HEK293 (cell line): Measurements from ENCODE around the gene SDHAF1.

Source experiments
- CTCF ChIA-PET: fragments of 350-600 bp; formaldehyde crosslinking; extraction: SDS; loops from one replicate; lab custom pipeline; 2021; ENCODE audit warnings: antibody characterized with exemption; lab: Yijun Ruan, JAX
- POLR2A ChIA-PET: fragments of 300-600 bp; formaldehyde crosslinking; extraction: SDS; loops from one replicate; lab custom pipeline; 2020; ENCODE audit warnings: antibody characterized with exemption, inconsistent platforms; lab: Yijun Ruan, JAX
- H3K27ac ChIP-seq: fragments of 200-500 bp; sonication (Bioruptor generic); 2 replicates; pipeline ENCODE4 v1.5.1; 2014; ENCODE audit warnings: low read depth, low read length, control low read depth, inconsistent platforms; ENCODE audit errors: extremely low read depth
- H3K36me3 ChIP-seq, 2 experiments: fragments of 200-500 bp in 1 of 2; sonication (Bioruptor generic) in 1 of 2; 1 replicate in 1 of 2; 2 replicates in 1 of 2; pipeline ENCODE4 v1.5.1; 2014 to 2017; ENCODE audit warnings: inconsistent platforms in 2 of 2, low read length in 2 of 2; ENCODE audit not compliant: control insufficient read depth in 2 of 2, insufficient read depth in 1 of 2
- H3K4me1 ChIP-seq: fragments of 200-500 bp; sonication (Bioruptor generic); 2 replicates; pipeline ENCODE4 v1.5.1; 2014; ENCODE audit warnings: mild to moderate bottlenecking, low read length, inconsistent platforms; ENCODE audit not compliant: control insufficient read depth, insufficient read depth
- H3K4me3 ChIP-seq: 2 replicates; pipeline ENCODE4 v1.5.1; 2011; ENCODE audit warnings: low read depth, mild to moderate bottlenecking, control low read depth, low read length, moderate library complexity
- H3K9me3 ChIP-seq: fragments of 200-500 bp; sonication (Bioruptor generic); 2 replicates; pipeline ENCODE4 v1.5.1; 2014; ENCODE audit warnings: low read depth, low read length, inconsistent platforms; ENCODE audit not compliant: control insufficient read depth, insufficient read depth
- MZF1 ChIP-seq: fragments of 450-650 bp; formaldehyde crosslinking; IDR thresholded peaks from 2 replicates; pipeline ENCODE4 v1.5.1; 2017; ENCODE audit warnings: missing biosample characterization, missing genetic modification characterization, borderline replicate concordance
- PRDM1 ChIP-seq: fragments of 450-650 bp; formaldehyde crosslinking; IDR thresholded peaks from 2 replicates; pipeline ENCODE4; 2016; ENCODE audit warnings: missing biosample characterization, missing genetic modification characterization
- RBAK ChIP-seq: fragments of 450-650 bp; formaldehyde crosslinking; IDR thresholded peaks from 2 replicates; pipeline ENCODE4 v1.5.1; 2016; ENCODE audit warnings: missing biosample characterization, missing genetic modification characterization
- YY1 ChIP-seq: fragments of 450-650 bp; formaldehyde crosslinking; IDR thresholded peaks from 2 replicates; pipeline ENCODE4 v1.5.1; 2018; ENCODE audit warnings: missing biosample characterization, missing genetic modification characterization
- ZBTB21 ChIP-seq: fragments of 450-650 bp; formaldehyde crosslinking; IDR thresholded peaks from 2 replicates; pipeline ENCODE4 v1.5.1; 2017; ENCODE audit warnings: missing biosample characterization, missing genetic modification characterization
- ZBTB8A ChIP-seq: fragments of 450-650 bp; formaldehyde crosslinking; IDR thresholded peaks from 2 replicates; pipeline ENCODE4 v1.5.1; 2016; ENCODE audit warnings: missing biosample characterization, missing genetic modification characterization
- ZNF121 ChIP-seq: fragments of 450-650 bp; formaldehyde crosslinking; IDR thresholded peaks from 2 replicates; pipeline ENCODE4 v1.5.1; 2016; ENCODE audit warnings: missing biosample characterization, missing genetic modification characterization
- ZNF16 ChIP-seq: fragments of 450-650 bp; formaldehyde crosslinking; IDR thresholded peaks from 2 replicates; pipeline ENCODE4 v1.5.1; 2016; ENCODE audit warnings: low read depth, missing biosample characterization, missing genetic modification characterization
- ZNF221 ChIP-seq: fragments of 450-650 bp; formaldehyde crosslinking; IDR thresholded peaks from 2 replicates; pipeline ENCODE4 v1.5.1; 2017; ENCODE audit warnings: missing biosample characterization, missing genetic modification characterization, borderline replicate concordance
- ZNF274 ChIP-seq, 2 experiments: fragments of 200-500 bp in 1 of 2; fragments of 450-650 bp in 1 of 2; sonication (Bioruptor generic) in 1 of 2; formaldehyde crosslinking in 1 of 2; IDR thresholded peaks; 2 replicates each; pipeline versions ENCODE4 v1.5.1 to v1.6.1; 2014 to 2016; ENCODE audit warnings: borderline replicate concordance in 1 of 2, inconsistent platforms in 1 of 2, low read length in 1 of 2, missing biosample characterization in 1 of 2, missing genetic modification characterization in 1 of 2
- ZNF335 ChIP-seq: fragments of 450-650 bp; formaldehyde crosslinking; conservative IDR thresholded peaks from 2 replicates; pipeline ENCODE4 v1.5.1; 2016; ENCODE audit warnings: missing biosample characterization, missing genetic modification characterization
- ZNF426 ChIP-seq: fragments of 450-650 bp; formaldehyde crosslinking; IDR thresholded peaks from 2 replicates; pipeline ENCODE4 v1.5.1; 2017; ENCODE audit warnings: missing biosample characterization, missing genetic modification characterization, mild to moderate bottlenecking, inconsistent platforms, moderate library complexity
- ZNF549 ChIP-seq: fragments of 450-650 bp; IDR thresholded peaks from 2 replicates; pipeline ENCODE4 v1.5.1; 2018; ENCODE audit warnings: missing biosample characterization, missing genetic modification characterization, mild to moderate bottlenecking, inconsistent platforms, moderate library complexity
- ZNF555 ChIP-seq: fragments of 450-650 bp; formaldehyde crosslinking; conservative IDR thresholded peaks from 2 replicates; pipeline ENCODE4 v1.5.1; 2017; ENCODE audit warnings: missing biosample characterization, mild to moderate bottlenecking, missing genetic modification characterization, inconsistent platforms
- ZNF664 ChIP-seq: fragments of 450-650 bp; formaldehyde crosslinking; IDR thresholded peaks from 2 replicates; pipeline ENCODE4 v1.5.1; 2016; ENCODE audit warnings: missing biosample characterization, missing genetic modification characterization
- ZNF843 ChIP-seq: fragments of 450-650 bp; formaldehyde crosslinking; IDR thresholded peaks from 2 replicates; pipeline ENCODE4 v1.5.1; 2016; ENCODE audit warnings: missing biosample characterization, missing genetic modification characterization
- TF ChIP-seq, protein P1 (sequence below): fragments of 450-650 bp; formaldehyde crosslinking; IDR thresholded peaks from 2 replicates; pipeline ENCODE4 v1.5.1; 2016; ENCODE audit warnings: missing biosample characterization, missing genetic modification characterization
- TF ChIP-seq, protein P2 (sequence below): fragments of 450-650 bp; formaldehyde crosslinking; IDR thresholded peaks from 2 replicates; pipeline ENCODE4 v1.5.1; 2017; ENCODE audit warnings: missing biosample characterization, missing genetic modification characterization
- TF ChIP-seq, protein P3 (sequence below): fragments of 450-650 bp; formaldehyde crosslinking; IDR thresholded peaks from 2 replicates; pipeline ENCODE4 v1.5.1; 2016; ENCODE audit warnings: missing biosample characterization, missing genetic modification characterization
- TF ChIP-seq, protein P4 (sequence below): fragments of 450-650 bp; formaldehyde crosslinking; IDR thresholded peaks from 2 replicates; pipeline ENCODE4 v1.5.1; 2016; ENCODE audit warnings: missing biosample characterization, missing genetic modification characterization
- TF ChIP-seq, protein P5 (sequence below): fragments of 450-650 bp; formaldehyde crosslinking; IDR thresholded peaks from 2 replicates; pipeline ENCODE4 v1.5.1; 2016; ENCODE audit warnings: missing biosample characterization, missing genetic modification characterization, low read depth
- TF ChIP-seq, protein P6 (sequence below): fragments of 450-650 bp; formaldehyde crosslinking; IDR thresholded peaks from 2 replicates; pipeline ENCODE4 v1.5.1; 2016; ENCODE audit warnings: missing biosample characterization, missing genetic modification characterization

Gene SDHAF1

DNA sequence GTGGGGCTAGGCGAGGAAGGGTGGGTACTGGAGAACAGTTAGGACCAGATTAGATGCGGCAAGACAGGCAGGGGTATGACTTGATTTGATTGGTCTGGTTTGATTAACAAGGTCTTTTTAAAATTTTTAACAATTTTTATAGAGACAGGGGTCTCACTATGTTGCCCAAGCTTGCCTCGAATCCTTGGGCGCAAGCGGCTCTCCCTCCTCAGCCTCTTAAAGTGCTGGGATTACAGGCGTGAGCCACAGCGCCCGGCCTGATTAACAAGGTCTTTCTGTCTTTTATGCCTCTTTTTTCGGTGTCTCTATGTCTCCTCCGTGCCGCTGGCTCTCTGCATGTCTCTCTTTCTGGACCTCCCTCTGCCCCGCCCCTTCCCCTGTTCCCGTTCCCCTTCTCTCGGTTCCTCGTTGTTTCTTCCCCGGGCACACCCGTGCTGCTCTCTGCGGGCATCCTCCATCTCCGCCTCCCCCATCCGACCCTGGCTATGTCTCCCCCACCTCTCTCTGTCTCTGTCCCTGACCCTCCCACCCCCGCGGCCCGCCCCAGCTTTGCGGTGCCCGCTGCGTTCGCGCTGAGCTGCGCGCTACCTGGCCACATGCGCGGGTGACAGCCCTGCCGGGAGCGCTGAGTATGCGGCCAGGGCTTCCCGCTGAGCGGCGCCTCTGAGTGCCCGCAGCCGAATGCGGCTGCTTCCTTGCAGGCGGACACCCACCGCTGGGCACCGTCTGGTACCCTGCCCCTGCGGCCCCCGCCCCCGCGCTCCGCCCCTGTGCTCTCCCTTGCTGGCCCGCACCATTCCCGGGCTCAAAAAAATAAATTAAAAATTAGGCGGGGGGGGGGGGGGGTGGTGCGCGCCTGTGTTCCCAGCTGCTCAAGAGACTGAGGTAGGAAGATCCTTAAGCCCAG, 8.1 kb upstream of the SDHAF1 start (continued):
- TF ChIP-seq, protein P1, sequence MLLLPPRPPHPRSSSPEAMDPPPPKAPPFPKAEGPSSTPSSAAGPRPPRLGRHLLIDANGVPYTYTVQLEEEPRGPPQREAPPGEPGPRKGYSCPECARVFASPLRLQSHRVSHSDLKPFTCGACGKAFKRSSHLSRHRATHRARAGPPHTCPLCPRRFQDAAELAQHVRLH: no peak
- TF ChIP-seq PRDM1 (0 out of 2 replicates have a peak, but pooled peaks have one; percentile 4), ZNF221 (no peak)

DNA sequence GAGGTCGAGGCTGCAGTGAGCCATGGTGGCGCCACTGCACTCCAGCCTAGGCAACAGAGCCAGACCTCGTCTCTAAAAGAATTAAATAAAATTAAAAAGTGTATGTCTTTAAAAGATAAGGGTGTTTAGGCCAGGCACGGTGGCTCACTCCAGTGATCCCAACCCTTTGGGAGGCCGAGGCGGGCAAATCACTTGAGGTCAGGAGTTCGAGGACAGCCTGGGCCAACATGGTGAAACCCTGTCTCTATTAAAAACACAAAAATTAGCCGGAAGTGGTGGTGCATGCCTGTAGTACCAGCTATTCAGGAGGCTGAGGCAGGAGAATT, 7.5 kb upstream of the SDHAF1 start:
- ChIA-PET POLR2A (interaction anchor here (0.6 to 1.9 kb wide), 3 partner anchors 27 to 140 kb away, joined by 3 to 5 read pairs (median 5); partner anchors contain the start of gene ALKBH6), CTCF (interaction anchor here (0.7 to 2.2 kb wide), 4 partner anchors 10 to 52 kb away, joined by 3 to 9 read pairs (median 4); no protein-coding TSS in a partner anchor)
- Histone ChIP-seq H3K4me1 (peaks cover 8% of the 10 kb centered on the region), H3K36me3 (no peaks in the 10 kb centered on the region), H3K27ac (no peak overlapping the region), H3K4me3 (no peak overlapping the region), H3K9me3 (no peaks in the 10 kb centered on the region)
- TF ChIP-seq ZNF549 (tag by site-specific recombination): no peak
- 0 out of 2 replicates have a peak, but pooled peaks have one; percentile 10 for TF ChIP-seq ZNF121 (tag by site-specific recombination)
- TF ChIP-seq MZF1: no peak
- peak; percentile 39; the same call in 1 of the 2 replicates for TF ChIP-seq YY1 (tag by site-specific recombination)
- TF ChIP-seq ZNF274 (IDR thresholded peaks at IDR 0.05; ENCODE audit: low read length): no peak
- TF ChIP-seq ZNF274 (tag by site-specific recombination; IDR thresholded peaks at IDR 0.05; ENCODE audit: borderline replicate concordance): no peak
- TF ChIP-seq ZNF335 (tag by site-specific recombination): peak; percentile 84
- TF ChIP-seq, protein P2, sequence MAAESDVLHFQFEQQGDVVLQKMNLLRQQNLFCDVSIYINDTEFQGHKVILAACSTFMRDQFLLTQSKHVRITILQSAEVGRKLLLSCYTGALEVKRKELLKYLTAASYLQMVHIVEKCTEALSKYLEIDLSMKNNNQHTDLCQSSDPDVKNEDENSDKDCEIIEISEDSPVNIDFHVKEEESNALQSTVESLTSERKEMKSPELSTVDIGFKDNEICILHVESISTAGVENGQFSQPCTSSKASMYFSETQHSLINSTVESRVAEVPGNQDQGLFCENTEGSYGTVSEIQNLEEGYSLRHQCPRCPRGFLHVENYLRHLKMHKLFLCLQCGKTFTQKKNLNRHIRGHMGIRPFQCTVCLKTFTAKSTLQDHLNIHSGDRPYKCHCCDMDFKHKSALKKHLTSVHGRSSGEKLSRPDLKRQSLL: 0 out of 2 replicates have a peak, but pooled peaks have one; percentile 51
- TF ChIP-seq, protein P1: peak; percentile 87
- TF ChIP-seq ZNF555: no peak
- no peak for TF ChIP-seq ZNF426 (tag by site-specific recombination)
- no peak for TF ChIP-seq ZNF843 (tag by site-specific recombination)
- no peak for TF ChIP-seq ZBTB8A (tag by site-specific recombination)
- TF ChIP-seq ZNF16: peak; percentile 36; the same call in 1 of the 2 replicates
- TF ChIP-seq, protein P3, sequence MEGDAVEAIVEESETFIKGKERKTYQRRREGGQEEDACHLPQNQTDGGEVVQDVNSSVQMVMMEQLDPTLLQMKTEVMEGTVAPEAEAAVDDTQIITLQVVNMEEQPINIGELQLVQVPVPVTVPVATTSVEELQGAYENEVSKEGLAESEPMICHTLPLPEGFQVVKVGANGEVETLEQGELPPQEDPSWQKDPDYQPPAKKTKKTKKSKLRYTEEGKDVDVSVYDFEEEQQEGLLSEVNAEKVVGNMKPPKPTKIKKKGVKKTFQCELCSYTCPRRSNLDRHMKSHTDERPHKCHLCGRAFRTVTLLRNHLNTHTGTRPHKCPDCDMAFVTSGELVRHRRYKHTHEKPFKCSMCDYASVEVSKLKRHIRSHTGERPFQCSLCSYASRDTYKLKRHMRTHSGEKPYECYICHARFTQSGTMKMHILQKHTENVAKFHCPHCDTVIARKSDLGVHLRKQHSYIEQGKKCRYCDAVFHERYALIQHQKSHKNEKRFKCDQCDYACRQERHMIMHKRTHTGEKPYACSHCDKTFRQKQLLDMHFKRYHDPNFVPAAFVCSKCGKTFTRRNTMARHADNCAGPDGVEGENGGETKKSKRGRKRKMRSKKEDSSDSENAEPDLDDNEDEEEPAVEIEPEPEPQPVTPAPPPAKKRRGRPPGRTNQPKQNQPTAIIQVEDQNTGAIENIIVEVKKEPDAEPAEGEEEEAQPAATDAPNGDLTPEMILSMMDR: peak; percentile 53; the same call in 1 of the 2 replicates
- TF ChIP-seq, protein P4, sequence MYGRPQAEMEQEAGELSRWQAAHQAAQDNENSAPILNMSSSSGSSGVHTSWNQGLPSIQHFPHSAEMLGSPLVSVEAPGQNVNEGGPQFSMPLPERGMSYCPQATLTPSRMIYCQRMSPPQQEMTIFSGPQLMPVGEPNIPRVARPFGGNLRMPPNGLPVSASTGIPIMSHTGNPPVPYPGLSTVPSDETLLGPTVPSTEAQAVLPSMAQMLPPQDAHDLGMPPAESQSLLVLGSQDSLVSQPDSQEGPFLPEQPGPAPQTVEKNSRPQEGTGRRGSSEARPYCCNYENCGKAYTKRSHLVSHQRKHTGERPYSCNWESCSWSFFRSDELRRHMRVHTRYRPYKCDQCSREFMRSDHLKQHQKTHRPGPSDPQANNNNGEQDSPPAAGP: no peak

DNA sequence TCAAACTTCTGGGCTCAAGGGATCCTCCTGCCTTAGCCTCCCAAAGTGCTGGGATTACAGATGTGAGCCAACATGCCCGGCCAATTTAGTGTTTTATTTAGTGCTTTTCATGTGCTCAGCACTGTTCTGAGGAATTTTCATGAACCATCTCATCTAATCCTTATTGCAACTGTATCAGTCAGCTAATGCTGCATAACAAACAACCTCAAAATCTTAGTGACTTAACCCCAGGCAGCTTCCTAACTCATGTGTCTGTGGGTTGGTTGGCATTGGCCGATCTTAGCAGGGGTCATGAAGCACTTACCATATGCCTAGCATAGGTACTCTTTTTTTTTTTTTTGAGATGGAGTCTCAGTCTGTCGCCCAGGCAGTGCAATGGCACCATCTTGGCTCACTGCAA, 6.2 kb upstream of the SDHAF1 start:
- no peaks in the 10 kb centered on the region for H3K36me3 ChIP-seq
- TF ChIP-seq RBAK (tag by site-specific recombination) (peak; percentile 100), ZNF664 (tag by site-specific recombination) (peak; percentile 98), ZBTB21 (no peak)
- TF ChIP-seq, protein P5, sequence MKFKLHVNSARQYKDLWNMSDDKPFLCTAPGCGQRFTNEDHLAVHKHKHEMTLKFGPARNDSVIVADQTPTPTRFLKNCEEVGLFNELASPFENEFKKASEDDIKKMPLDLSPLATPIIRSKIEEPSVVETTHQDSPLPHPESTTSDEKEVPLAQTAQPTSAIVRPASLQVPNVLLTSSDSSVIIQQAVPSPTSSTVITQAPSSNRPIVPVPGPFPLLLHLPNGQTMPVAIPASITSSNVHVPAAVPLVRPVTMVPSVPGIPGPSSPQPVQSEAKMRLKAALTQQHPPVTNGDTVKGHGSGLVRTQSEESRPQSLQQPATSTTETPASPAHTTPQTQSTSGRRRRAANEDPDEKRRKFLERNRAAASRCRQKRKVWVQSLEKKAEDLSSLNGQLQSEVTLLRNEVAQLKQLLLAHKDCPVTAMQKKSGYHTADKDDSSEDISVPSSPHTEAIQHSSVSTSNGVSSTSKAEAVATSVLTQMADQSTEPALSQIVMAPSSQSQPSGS (tag by site-specific recombination): no peak
- TF ChIP-seq, protein P6, sequence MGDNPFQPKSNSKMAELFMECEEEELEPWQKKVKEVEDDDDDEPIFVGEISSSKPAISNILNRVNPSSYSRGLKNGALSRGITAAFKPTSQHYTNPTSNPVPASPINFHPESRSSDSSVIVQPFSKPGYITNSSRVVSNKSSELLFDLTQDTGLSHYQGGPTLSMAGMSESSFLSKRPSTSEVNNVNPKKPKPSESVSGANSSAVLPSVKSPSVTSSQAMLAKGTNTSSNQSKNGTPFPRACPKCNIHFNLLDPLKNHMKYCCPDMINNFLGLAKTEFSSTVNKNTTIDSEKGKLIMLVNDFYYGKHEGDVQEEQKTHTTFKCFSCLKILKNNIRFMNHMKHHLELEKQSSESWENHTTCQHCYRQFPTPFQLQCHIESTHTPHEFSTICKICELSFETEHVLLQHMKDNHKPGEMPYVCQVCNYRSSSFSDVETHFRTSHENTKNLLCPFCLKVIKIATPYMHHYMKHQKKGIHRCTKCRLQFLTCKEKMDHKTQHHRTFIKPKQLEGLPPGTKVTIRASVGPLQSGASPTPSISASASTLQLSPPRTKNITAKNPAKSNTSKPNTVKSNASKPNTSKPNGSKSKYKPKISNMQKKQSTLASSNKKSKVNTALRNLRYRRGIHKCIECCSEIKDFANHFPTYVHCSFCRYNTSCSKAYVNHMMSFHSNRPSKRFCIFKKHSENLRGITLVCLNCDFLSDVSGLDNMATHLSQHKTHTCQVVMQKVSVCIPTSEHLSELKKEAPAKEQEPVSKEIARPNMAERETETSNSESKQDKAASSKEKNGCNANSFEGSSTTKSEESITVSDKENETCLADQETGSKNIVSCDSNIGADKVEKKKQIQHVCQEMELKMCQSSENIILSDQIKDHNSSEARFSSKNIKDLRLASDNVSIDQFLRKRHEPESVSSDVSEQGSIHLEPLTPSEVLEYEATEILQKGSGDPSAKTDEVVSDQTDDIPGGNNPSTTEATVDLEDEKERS: peak; percentile 57; the same call in 1 of the 2 replicates
- POLR2A ChIA-PET: no interaction called here
- CTCF ChIA-PET: interaction anchor here (0.7 to 2.2 kb wide), 3 partner anchors 9 to 42 kb away, joined by 3 to 9 read pairs (median 3); no protein-coding TSS in a partner anchor
- no peaks in the 10 kb centered on the region for H3K9me3 ChIP-seq
- H3K27ac ChIP-seq: no peak overlapping the region
- H3K4me3 ChIP-seq: no peak overlapping the region
- peaks cover 8% of the 10 kb centered on the region for H3K4me1 ChIP-seq
